ENCODE results near the gene EXOC2.

GRCh38 chr6:705047-705446, 12.1 kb upstream of the EXOC2 start:
- no peak for TF ChIP-seq CTCF (IDR thresholded peaks at IDR 0.05; ENCODE audit: extremely low read depth in 1 of 2, insufficient read depth in 1 of 2, low read depth in 1 of 2, low read length in 2 of 2)
- TF ChIP-seq POLR2AphosphoS5 (IDR thresholded peaks at IDR 0.05; ENCODE audit: insufficient read depth, low read depth, low read length), result no peak
